B cell (primary cell): ENCODE data around the gene CHST11.

Experiments
- EZH2 ChIP-seq: IDR thresholded peaks from 2 replicates; pipeline ENCODE4 v1.6.1; 2012; ENCODE audit warnings: borderline replicate concordance, low read depth, mild to moderate bottlenecking, moderate library complexity, low read length; ENCODE audit not compliant: insufficient read depth, poor library complexity, severe bottlenecking
- TF ChIP-seq, protein P1 (sequence below): fragments of 200-600 bp; IDR thresholded peaks from one replicate; pipeline ENCODE4 v1.8.0; 2022; ENCODE audit warnings: antibody characterized with exemption, mild to moderate bottlenecking

DNA sequence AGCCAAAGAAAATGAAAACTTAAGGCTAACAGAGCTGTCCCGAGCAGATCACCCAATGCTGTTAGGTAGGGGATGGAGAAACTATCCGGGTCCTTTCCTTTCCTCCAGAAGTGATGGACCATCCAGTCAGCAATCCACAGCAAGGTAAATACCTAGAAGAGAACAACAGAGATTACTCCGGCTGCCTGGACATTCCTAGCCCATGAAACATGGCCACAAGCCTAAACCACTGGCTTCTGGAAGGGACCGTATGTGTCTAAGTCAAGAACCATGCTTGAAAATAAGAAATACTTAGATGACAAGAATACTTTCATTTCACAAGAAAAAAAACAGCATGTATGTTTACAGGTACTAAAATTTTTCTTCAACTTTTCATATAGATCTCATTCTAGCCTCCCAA is 348.4 kb downstream of the CHST11 start:
- TF ChIP-seq, protein P1, sequence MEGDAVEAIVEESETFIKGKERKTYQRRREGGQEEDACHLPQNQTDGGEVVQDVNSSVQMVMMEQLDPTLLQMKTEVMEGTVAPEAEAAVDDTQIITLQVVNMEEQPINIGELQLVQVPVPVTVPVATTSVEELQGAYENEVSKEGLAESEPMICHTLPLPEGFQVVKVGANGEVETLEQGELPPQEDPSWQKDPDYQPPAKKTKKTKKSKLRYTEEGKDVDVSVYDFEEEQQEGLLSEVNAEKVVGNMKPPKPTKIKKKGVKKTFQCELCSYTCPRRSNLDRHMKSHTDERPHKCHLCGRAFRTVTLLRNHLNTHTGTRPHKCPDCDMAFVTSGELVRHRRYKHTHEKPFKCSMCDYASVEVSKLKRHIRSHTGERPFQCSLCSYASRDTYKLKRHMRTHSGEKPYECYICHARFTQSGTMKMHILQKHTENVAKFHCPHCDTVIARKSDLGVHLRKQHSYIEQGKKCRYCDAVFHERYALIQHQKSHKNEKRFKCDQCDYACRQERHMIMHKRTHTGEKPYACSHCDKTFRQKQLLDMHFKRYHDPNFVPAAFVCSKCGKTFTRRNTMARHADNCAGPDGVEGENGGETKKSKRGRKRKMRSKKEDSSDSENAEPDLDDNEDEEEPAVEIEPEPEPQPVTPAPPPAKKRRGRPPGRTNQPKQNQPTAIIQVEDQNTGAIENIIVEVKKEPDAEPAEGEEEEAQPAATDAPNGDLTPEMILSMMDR = no peak
- TF ChIP-seq EZH2 = no peak
